CD4-positive, alpha-beta T cell (primary cell): Measurements from ENCODE around the gene GPR42. TPM values are rescaled to one million over a fixed set of nuclear protein-coding genes. Genes with fewer than 3 reads are reported as not detected.

Source experiments
- ATAC-seq: fragments of 200-7000 bp; cut with Tn5 transposase; one replicate; pipeline ENCODE4 v1.10.0; 2022; ENCODE audit warnings: mild to moderate bottlenecking; ENCODE audit not compliant: poor library complexity
- CTCF ChIA-PET: fragments of 350-600 bp; sonication (Branson Sonifier 250); formaldehyde crosslinking; loops from one replicate; lab custom pipeline; 2021; ENCODE audit warnings: antibody characterized with exemption, inconsistent platforms; lab: Charles Lee
- POLR2A ChIA-PET: fragments of 350-600 bp; sonication (Branson Sonifier 250); formaldehyde crosslinking; loops from one replicate; lab custom pipeline; 2021; ENCODE audit warnings: antibody characterized with exemption, inconsistent platforms; lab: Charles Lee
- DNase-seq, 14 experiments: peaks; one replicate each; pipeline ENCODE4 v3.0.0-alpha.2; 2013 to 2020; ENCODE audit warnings: mixed read lengths in 2 of 14
- H3K27ac ChIP-seq, 2 donors: one replicate each; pipeline versions ENCODE4 v1.5.1 to v1.7.0; 2013; ENCODE audit warnings: low read length in 2 of 2, low read depth in 1 of 2, mild to moderate bottlenecking in 1 of 2
- H3K27me3 ChIP-seq, 2 experiments: 1 replicate in 1 of 2; 2 replicates in 1 of 2; pipeline versions ENCODE4 v1.6.1 to v1.7.0; 2013; ENCODE audit warnings: low read length in 2 of 2, control low read depth in 1 of 2, mild to moderate bottlenecking in 1 of 2, moderate library complexity in 1 of 2; ENCODE audit not compliant: insufficient read depth in 2 of 2, control insufficient read depth in 1 of 2
- H3K36me3 ChIP-seq: one replicate; pipeline ENCODE4 v1.6.1; 2013; ENCODE audit warnings: low read length, control low read depth; ENCODE audit not compliant: insufficient read depth
- H3K4me1 ChIP-seq: one replicate; pipeline ENCODE4 v1.6.1; 2013; ENCODE audit warnings: low read length, control low read depth; ENCODE audit not compliant: insufficient read depth
- H3K4me3 ChIP-seq: one replicate; pipeline ENCODE4 v1.5.1; 2013; ENCODE audit warnings: mild to moderate bottlenecking, low read length, moderate library complexity
- H3K9me3 ChIP-seq, 2 experiments: 1 replicate in 1 of 2; 2 replicates in 1 of 2; pipeline versions ENCODE4 v1.6.1 to v1.7.0; 2013; ENCODE audit warnings: low read length in 2 of 2, mild to moderate bottlenecking in 2 of 2, control low read depth in 1 of 2, moderate library complexity in 1 of 2; ENCODE audit not compliant: control insufficient read depth in 1 of 2, insufficient read depth in 1 of 2
- H3K27ac Mint-ChIP-seq: one replicate; pipeline ENCODE4 v1.8.0; 2020; ENCODE audit warnings: mixed read lengths
- H3K27me3 Mint-ChIP-seq: one replicate; pipeline ENCODE4 v1.8.0; 2021; ENCODE audit warnings: mixed read lengths
- H3K36me3 Mint-ChIP-seq: one replicate; pipeline ENCODE4 v1.8.0; 2021; ENCODE audit warnings: low read depth, mixed read lengths
- H3K4me1 Mint-ChIP-seq: one replicate; pipeline ENCODE4 v1.8.0; 2021; ENCODE audit warnings: low read depth, mixed read lengths
- H3K4me3 Mint-ChIP-seq: one replicate; pipeline ENCODE4 v1.8.0; 2020; ENCODE audit warnings: mild to moderate bottlenecking, mixed read lengths
- H3K9me3 Mint-ChIP-seq: one replicate; pipeline ENCODE4 v1.8.0; 2020; ENCODE audit warnings: mixed read lengths
- CTCF ChIP-seq: fragments of 200-600 bp; IDR thresholded peaks from one replicate; pipeline ENCODE4 v1.8.0; 2022; ENCODE audit warnings: antibody characterized with exemption, mild to moderate bottlenecking
- intact Hi-C, 2 experiments: fragments of 100-400 bp; cut with DNase I in 1 of 2; cut with micrococcal nuclease in 1 of 2; formaldehyde crosslinking; loops; one replicate each; pipeline versions ENCODE4 v1.15.1 to v1.9.0; 2023 to 2025; cut with DNase I, micrococcal nuclease
- total RNA-seq, 174 experiments: library from RNA in 2 of 174; stranded (reverse) in 2 of 174; gene quantifications; one replicate each; pipeline ENCODE4 v1.2.3 and lab custom pipeline; 2021 to 2026

The GPR42 gene
- total RNA-seq, 2 experiments from 2014 or later = 0.14 TPM; not detected in 1

GRCh38 chr19:35396240-35396885, 25.5 kb downstream of the GPR42 start:
- intact Hi-C loops = no loop called here
- Histone ChIP-seq H3K4me1 (no peaks in the 10 kb centered on the region), H3K27ac (no peak overlapping the region), H3K36me3 (no peaks in the 10 kb centered on the region), H3K27me3 (no peaks in the 10 kb centered on the region), H3K9me3 (no peaks in the 10 kb centered on the region), H3K4me3 (no peak overlapping the region)
- Mint-ChIP-seq H3K4me3 (no peak overlapping the region), H3K27me3 (no peaks in the 10 kb centered on the region), H3K27ac (no peak overlapping the region), H3K9me3 (no peaks in the 10 kb centered on the region), H3K36me3 (no peaks in the 10 kb centered on the region), H3K4me1 (no peaks in the 10 kb centered on the region)
- ChIA-PET CTCF (interaction anchor here (0.7 kb wide), 1 partner anchor 44 kb away, joined by 3 read pairs; no protein-coding TSS in a partner anchor), POLR2A (no interaction called here)
- TF ChIP-seq CTCF = no peak
- no peak for DNase-seq
- ATAC-seq = no peak

GRCh38 chr19:35397064-35397463, 26.2 kb downstream of the GPR42 start:
- TF ChIP-seq CTCF = no peak
- no peak overlapping the region for H3K27ac ChIP-seq
- H3K36me3 ChIP-seq = no peaks in the 10 kb centered on the region
- Mint-ChIP-seq H3K27ac (no peak overlapping the region), H3K9me3 (no peaks in the 10 kb centered on the region), H3K4me1 (no peaks in the 10 kb centered on the region), H3K27me3 (no peaks in the 10 kb centered on the region), H3K4me3 (no peak overlapping the region), H3K36me3 (no peaks in the 10 kb centered on the region)
- no peaks in the 10 kb centered on the region for H3K4me1 ChIP-seq
- no peaks in the 10 kb centered on the region for H3K9me3 ChIP-seq
- H3K4me3 ChIP-seq = no peak overlapping the region
- intact Hi-C loops = no loop called here
- DNase-seq (no peak), ATAC-seq (no peak)
- ChIA-PET CTCF (no interaction called here), POLR2A (no interaction called here)
- no peaks in the 10 kb centered on the region for H3K27me3 ChIP-seq

- Mint-ChIP-seq H3K27me3 (no peaks in the 10 kb centered on the region), H3K9me3 (no peaks in the 10 kb centered on the region), H3K4me3 (no peak overlapping the region), H3K27ac (no peak overlapping the region), H3K36me3 (no peaks in the 10 kb centered on the region), H3K4me1 (no peaks in the 10 kb centered on the region)
- Histone ChIP-seq H3K27me3 (no peaks in the 10 kb centered on the region), H3K9me3 (no peaks in the 10 kb centered on the region), H3K4me3 (no peak overlapping the region), H3K4me1 (peaks cover 3% of the 10 kb centered on the region), H3K27ac (no peak overlapping the region), H3K36me3 (no peaks in the 10 kb centered on the region)
- DNase-seq (no peak), ATAC-seq (no peak)
- TF ChIP-seq CTCF = no peak
- ChIA-PET POLR2A (no interaction called here), CTCF (no interaction called here)
- intact Hi-C loops = no loop called here
These were observed 27.7 kb downstream of the GPR42 start for GRCh38 chr19:35398570-35398969.
